Measurements from ENCODE around the gene PRPF38B.
"Not testable (repeated sequence)": the region's sequence is repeated elsewhere in the genome, so short reads cannot be mapped to it uniquely, and the experiment has no call there.

Gene PRPF38B

DNA sequence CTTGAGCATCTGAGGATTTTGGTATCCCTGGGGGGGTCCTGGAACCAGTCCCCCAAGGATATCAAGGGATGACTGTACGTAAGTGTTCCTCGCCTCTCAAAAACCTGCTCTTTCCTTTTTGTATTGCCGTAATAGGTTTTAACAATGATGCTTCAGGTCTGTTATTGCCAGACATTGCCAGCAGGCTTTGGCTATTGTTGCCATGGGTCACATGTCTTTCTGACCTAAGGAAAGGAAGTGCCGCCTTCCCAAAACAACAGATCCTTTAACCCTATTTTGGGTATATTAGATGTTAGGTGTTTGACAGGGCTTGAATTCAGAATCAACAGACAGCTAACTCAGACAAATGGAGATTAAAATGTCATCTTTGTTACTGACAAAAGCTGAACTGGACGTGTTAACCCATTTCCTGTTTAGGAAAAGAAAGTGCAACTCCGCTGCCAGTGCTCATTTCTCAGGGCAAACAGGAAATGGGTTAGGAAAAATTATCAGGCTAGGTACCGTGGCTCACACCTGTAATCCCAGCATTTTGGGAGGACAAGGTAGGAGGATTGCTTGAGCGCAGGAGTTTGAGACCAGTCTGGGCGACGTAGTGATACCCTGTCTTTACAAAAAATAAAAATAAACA, 12.4 kb upstream of the PRPF38B start:
- no peak for DNase-seq (ENCODE audit: low read depth in 2 of 2)

GRCh38 chr1:108681701-108682100, 10.4 kb upstream of the PRPF38B start:
- not testable (repeated sequence) for DNase-seq (ENCODE audit: low read depth in 2 of 2)

- no peak for DNase-seq (ENCODE audit: low read depth in 2 of 2)
Measured at GRCh38 chr1:108685529-108685928, 6.6 kb upstream of the PRPF38B start.

DNA sequence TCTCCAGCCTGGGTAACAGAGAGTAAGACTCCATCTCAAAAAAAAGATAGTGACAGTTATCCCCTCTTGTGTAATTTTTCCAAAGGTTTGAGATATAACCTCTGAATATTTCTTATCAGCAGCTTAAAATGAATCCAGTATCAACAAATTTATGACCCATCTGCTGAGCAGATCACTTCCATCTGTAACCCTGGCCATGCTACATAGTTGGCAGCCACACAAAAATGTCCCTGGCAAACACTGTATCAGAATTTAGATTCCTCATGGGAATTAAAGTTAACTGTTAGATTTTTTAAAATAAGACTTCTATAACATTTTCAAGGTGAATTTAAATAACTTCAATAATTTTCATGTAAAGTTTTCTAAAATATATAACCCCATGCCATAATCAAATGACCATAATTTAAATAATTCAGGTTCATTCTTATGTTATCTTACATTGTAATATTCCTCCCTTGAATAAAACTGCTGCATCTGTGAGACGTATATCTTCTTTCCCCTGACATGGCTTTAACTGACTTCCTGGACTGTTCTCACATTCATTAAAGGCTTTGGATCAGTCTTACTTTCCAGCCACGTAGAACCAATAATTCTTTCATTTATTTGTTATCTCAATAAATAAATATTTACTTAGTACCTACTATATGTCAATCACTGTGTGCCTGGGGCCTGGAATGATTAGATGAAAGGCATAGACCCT, 5.3 kb upstream of the PRPF38B start:
- no peak for DNase-seq (ENCODE audit: low read depth in 2 of 2)

GRCh38 chr1:108691128-108691941, 775 bp upstream of the PRPF38B start:
- no peak for DNase-seq (ENCODE audit: low read depth in 2 of 2)

DNA sequence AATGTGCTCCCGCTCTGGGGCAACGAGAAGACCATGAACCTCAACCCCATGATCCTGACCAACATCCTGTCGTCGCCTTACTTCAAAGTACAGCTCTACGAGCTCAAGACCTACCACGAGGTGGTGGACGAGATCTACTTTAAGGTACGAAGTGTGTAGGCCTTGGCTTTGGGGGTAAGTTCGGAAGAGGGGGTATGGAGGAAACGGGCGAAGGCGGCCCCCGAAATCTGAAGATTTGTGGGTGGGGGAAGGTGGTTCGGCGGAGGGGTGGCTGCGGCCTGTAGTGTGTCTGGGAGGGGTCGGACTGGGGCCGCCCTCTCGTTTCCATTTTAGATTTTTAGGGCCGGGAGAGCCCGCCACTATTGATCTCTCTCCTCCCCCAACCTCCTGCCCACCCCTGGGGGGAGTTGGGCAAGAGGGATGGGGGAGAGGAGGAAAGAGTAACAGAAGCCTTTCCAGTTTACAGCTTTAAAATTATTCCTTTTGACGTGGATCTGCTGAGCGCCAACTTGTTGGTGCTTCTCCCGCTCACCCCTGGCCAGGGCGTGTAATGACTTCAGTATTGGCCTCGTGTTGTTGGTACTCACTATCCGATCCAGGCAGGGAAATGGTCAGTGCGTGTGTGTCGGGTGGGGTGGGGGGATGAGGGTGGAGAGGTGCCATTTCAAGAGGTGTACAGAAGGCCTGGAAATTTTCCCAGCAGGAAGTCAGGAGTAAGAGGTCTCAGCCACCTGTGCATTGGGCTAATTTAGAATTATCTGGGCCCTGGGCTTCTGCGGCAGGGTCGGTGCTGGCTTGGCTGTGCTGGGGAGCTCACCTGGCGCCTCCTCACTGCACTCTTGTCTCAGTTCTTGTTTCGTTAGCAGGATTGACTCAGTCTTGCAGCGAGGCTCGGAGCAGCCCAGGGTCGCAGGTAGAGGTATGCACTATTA, 880 bp downstream of the PRPF38B start:
- peak; percentile 58 for DNase-seq (ENCODE audit: low read depth in 2 of 2)

GRCh38 chr1:108695535-108695934, 3.4 kb downstream of the PRPF38B start:
- DNase-seq (ENCODE audit: low read depth in 2 of 2) = no peak

DNA sequence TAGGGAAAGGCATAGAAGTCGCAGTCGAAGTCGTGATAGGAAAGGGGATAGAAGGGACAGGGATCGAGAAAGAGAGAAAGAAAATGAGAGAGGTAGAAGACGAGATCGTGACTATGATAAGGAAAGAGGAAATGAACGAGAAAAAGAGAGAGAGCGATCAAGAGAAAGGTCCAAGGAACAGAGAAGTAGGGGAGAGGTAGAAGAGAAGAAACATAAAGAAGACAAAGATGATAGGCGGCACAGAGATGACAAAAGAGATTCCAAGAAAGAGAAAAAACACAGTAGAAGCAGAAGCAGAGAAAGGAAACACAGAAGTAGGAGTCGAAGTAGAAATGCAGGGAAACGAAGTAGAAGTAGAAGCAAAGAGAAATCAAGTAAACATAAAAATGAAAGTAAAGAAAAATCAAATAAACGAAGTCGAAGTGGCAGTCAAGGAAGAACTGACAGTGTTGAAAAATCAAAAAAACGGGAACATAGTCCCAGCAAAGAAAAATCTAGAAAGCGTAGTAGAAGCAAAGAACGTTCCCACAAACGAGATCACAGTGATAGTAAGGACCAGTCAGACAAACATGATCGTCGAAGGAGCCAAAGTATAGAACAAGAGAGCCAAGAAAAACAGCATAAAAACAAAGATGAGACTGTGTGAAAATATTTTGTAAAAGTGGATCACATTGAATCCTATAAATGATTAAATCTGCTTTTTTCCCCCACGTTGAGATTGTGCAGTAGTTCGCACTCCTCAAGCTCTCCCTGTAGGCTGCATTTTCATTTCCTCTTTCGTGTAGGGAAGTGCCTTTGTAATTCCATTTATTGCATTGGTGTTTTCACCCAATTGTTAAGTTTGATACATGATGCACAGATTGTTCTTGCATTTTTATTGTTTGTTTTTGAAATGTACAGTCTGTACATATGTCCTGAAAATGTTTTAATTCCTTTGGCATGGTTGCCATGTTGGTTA, 7.5 kb downstream of the PRPF38B start:
- no peak for DNase-seq (ENCODE audit: low read depth in 2 of 2)

DNA sequence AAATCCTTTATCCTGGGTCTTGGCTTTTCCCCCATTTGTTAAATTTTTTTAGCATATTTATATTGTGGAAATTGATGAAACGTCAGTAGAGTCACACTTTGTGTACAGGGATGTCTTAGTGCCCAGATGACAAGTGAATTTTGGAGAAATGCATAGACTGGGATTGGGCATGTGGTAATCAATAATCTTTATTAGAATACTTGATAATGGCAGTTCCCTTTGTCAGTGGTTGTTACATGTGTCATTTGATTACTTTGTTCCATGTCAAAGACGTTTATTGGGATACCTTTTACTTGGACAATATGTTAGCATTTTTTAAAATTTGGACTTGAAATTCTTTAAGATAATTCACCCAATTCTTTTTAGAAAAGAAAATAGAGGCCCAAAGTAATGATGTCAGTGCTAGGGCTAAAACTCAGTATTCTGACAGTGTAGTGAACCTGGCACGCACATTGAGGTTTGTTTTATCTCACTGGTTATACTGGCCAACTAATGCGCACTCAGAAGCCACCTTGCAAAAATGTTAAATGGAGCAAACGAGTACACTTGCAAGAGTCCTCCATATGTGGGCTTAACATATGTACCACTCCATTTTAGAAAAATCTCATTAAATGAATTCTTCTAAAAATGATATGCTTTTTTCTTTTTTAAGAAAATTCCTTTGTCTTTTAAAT, 9.2 kb downstream of the PRPF38B start:
- no peak for DNase-seq (ENCODE audit: low read depth in 2 of 2)

GRCh38 chr1:108702109-108702508, 10.0 kb downstream of the PRPF38B start:
- not testable (repeated sequence) for DNase-seq (ENCODE audit: low read depth in 2 of 2)

DNA sequence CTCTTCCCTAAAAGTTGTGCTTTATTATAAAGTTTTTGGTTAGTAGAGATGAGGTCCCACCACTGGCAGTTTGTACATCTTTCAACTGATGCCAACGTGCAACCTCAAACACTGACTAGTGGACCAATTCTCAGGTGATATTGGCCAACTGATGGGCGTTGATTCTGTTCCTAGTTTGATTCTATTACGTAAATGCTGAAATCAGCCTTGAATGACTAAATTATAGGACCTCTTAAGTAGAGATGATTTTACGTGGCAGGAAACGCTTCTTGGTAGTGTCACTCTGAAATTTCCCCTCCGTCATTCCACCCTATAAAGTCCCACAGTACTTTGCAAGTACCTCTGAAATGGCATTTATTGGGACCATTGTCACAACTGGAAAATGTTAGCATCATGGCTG, 11.8 kb downstream of the PRPF38B start:
- no peak for DNase-seq (ENCODE audit: low read depth in 2 of 2)

DNA sequence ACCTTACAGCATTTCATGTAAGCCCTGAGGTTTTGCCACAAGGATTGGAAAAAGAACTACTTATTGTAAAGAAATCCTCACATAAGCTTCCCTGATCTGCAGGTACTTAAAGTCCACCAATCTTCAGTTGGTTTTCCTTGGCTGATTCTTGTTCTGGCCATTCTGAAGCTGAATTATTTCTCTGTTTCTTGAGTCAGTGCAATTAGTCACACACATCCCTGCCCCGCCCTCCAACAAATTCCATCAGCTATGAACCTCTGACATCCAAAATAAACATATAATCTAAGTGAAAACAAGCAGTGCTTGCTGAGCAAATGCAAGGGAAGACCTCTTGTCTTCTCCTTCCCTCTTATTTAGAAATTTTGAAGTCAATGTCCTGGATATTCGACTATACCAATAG, 12.4 kb downstream of the PRPF38B start:
- DNase-seq (ENCODE audit: low read depth in 2 of 2) = no peak

DNA sequence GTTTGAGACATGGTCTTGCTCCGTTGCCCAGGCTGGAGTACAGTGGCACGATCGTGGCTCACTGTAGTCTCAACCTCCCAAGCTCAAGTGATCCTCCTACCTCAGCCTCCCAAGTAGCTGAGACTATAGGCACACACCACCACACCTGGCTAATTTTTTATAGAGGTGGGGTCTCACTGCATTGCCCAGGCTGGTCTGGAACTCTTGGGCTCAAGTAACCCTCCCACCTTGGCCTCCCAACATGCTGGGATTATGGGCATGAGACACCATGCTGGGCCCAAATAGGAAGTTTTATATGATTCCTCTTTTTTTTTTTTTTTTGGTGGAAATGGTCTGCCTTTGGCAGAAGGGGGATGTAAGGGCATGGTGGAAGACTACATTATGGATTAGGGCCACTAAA, 14.5 kb downstream of the PRPF38B start:
- no peak for DNase-seq (ENCODE audit: low read depth in 2 of 2)

DNA sequence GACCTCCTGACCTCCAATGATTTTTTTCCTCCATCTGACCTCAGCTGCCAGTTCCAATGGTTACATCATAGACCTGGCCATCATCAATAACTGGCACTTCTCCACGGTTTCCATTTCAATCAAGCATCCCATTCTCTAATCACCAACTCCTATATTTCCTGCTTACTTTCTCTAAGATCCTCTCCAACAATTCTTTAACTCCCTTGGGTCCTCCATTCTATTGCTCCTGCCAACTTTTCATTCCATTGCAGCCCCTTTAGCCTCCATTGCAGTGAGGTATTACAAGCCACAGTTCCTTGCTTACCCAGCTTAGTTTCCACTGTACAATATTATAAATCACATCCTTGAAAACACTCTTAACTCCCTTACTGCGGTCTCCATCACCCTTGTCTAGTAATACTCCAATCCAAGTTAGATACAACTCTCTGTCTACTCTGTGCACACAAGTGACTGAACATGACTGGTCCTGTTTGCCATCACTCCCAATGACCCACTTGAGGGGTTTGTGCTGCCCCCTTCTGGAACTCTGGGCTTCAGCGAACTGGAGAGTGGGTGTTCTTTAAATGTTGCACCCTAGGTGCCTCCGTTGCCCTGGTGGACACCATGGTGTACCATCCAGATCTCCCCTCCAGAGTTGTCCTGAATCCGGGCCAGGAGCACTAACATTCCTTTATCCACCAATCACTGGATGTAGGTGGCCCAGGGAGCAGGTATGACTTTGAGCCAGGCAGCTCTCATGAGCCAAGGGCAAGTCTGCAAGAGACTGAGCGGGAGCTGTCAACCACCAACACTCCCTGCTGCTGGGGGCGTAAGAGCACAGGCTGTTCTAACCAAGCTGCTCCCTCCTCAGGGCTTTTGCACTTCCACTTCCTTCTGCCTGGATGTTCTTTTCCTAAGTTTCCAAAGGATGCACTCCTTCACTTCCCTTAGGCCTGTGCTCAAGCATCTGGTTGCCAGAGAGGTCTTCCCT, 16.9 kb downstream of the PRPF38B start:
- peak; percentile 25 to 36 for DNase-seq (ENCODE audit: low read depth in 2 of 2)

- no peak for DNase-seq (ENCODE audit: low read depth in 2 of 2)
Measured at GRCh38 chr1:108712606-108713150, 20.6 kb downstream of the PRPF38B start, which contains the start of gene FNDC7. FNDC7 (plus strand) TSS chr1:108712908; CDS start chr1:108712934, 26 bp downstream.

DNA sequence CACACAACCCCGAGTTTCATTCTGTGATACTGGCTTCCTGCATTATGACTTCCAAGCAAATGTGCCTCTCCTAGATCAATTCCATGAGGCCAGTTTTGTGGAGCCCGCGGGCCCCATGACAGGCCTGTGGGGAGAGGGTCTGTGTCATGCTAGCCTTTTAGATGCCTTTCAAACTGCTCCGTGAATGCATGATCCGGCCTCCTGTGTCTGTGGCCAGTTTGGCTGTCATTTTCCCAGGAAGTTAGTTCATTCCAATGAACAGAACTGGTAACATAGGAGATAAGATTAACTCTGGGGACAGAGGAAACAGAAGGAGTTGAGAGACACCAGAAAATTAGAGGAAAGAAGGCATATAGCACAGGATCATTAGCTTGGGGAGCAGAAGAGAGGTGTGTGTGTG, 23.8 kb downstream of the PRPF38B start:
- DNase-seq (ENCODE audit: low read depth in 2 of 2) = no peak

DNA sequence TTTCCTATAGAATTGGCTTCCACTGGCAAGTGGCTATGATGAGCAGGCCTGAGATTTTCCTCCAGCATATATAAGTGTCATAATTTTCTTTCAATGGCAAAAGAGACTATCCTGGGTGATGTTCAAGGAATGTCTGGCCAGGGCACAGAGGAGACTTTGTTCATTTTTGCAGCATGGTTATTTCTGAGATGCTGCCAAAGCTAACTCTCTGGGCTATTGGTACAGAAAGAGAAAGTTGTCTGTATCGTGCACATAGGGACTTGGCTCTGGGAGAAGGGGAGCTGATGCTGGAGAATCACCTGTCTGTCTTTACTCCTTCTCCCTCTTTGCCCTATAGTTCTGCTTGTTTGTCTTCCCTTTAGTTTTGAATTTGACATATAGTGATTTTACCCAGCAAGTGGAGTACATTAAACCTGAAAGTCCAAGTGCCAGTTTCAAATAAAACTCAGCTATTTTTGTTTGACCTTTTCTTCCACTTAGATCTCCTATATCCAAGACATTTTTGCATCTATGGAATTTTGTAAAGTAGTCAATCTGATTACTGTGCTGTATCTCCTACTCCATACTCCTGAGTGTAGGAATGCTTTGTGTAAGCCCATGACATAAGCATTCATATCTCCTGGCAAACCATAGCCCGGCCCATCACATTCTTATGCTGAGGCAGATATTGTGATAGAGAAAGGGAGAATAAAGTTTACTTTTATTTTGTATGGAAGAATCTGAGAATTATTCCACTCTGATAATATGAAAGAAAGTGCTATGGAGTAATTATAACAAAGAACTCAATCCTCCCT, 24.5 kb downstream of the PRPF38B start:
- DNase-seq (ENCODE audit: low read depth in 2 of 2) = no peak
